T-cell (primary cell): Measurements from ENCODE around the gene ZCWPW1. TPM values are rescaled to one million over a fixed set of nuclear protein-coding genes. Genes with fewer than 3 reads are reported as not detected.

Experiments
- ATAC-seq, 4 experiments: fragments of 200-7000 bp in 3 of 4; fragments of 150-1000 bp in 1 of 4; cut with Tn5 transposase; replicated peaks in 1 of 4; 1 replicate in 3 of 4; 2 replicates in 1 of 4; pipeline ENCODE4 v1.10.0; 2021; ENCODE audit warnings: moderate library complexity in 3 of 4, mild to moderate bottlenecking in 2 of 4, moderate number of reproducible peaks in 1 of 4
- CTCF ChIA-PET, 2 donors: fragments of 300-600 bp; sonication (Branson Sonifier 250); formaldehyde crosslinking; loops; one replicate each; lab custom pipeline; 2022; ENCODE audit warnings: antibody characterized with exemption in 2 of 2; lab: Charles Lee
- POLR2A ChIA-PET, 2 donors: fragments of 300-600 bp; sonication (Branson Sonifier 250); formaldehyde crosslinking; loops; one replicate each; lab custom pipeline; 2022; ENCODE audit warnings: antibody characterized with exemption in 2 of 2; lab: Charles Lee
- DNase-seq, 35 experiments: peaks; one replicate each; pipeline versions ENCODE4 v3.0.0 to v3.0.0-alpha.2; 2013 to 2023
- H3K27ac ChIP-seq: one replicate; pipeline ENCODE4 v1.5.1; 2013; ENCODE audit warnings: low read length
- H3K27me3 ChIP-seq, 2 experiments: replicated peaks in 1 of 2; 1 replicate in 1 of 2; 2 replicates in 1 of 2; pipeline versions ENCODE4 v1.6.1 to v1.7.0; 2013; ENCODE audit warnings: low read length in 1 of 2, mixed read lengths in 1 of 2; ENCODE audit not compliant: control insufficient read depth in 2 of 2, insufficient read depth in 2 of 2; ENCODE audit errors: extremely low read depth in 1 of 2
- H3K36me3 ChIP-seq, 2 donors: 1 replicate in 1 of 2; 2 replicates in 1 of 2; pipeline versions ENCODE4 v1.6.1 to v1.7.0; 2013; ENCODE audit warnings: low read length in 1 of 2; ENCODE audit not compliant: control insufficient read depth in 2 of 2, insufficient read depth in 1 of 2; ENCODE audit errors: extremely low read depth in 1 of 2
- H3K4me1 ChIP-seq, 2 experiments: 1 replicate in 1 of 2; 2 replicates in 1 of 2; pipeline versions ENCODE4 v1.6.1 to v1.7.0; 2013; ENCODE audit warnings: low read length in 2 of 2, mixed read lengths in 1 of 2; ENCODE audit not compliant: insufficient read depth in 2 of 2, control insufficient read depth in 1 of 2; ENCODE audit errors: extremely low read depth in 1 of 2
- H3K4me3 ChIP-seq, 2 donors: 1 replicate in 1 of 2; 2 replicates in 1 of 2; pipeline versions ENCODE4 v1.5.1 to v1.7.0; 2013; ENCODE audit warnings: mild to moderate bottlenecking in 2 of 2, low read length in 1 of 2, moderate library complexity in 1 of 2; ENCODE audit not compliant: control insufficient read depth in 1 of 2; ENCODE audit errors: extremely low read depth in 1 of 2
- H3K9me3 ChIP-seq: 2 replicates; pipeline ENCODE4 v1.7.0; 2013
- H3K27ac Mint-ChIP-seq, 2 donors: one replicate each; pipeline ENCODE4 v1.8.0; 2020 to 2021; ENCODE audit warnings: mild to moderate bottlenecking in 2 of 2, mixed read lengths in 2 of 2
- H3K27me3 Mint-ChIP-seq, 2 donors: one replicate each; pipeline ENCODE4 v1.8.0; 2021 to 2022; ENCODE audit warnings: mixed read lengths in 2 of 2
- H3K36me3 Mint-ChIP-seq: one replicate; pipeline ENCODE4 v1.8.0; 2021; ENCODE audit warnings: mixed read lengths
- H3K4me1 Mint-ChIP-seq, 3 donors: one replicate each; pipeline ENCODE4 v1.8.0; 2020 to 2022; ENCODE audit warnings: mixed read lengths in 3 of 3, mild to moderate bottlenecking in 1 of 3
- H3K4me3 Mint-ChIP-seq, 3 donors: one replicate each; pipeline ENCODE4 v1.8.0; 2020 to 2022; ENCODE audit warnings: mild to moderate bottlenecking in 3 of 3, mixed read lengths in 3 of 3, moderate library complexity in 3 of 3
- H3K9me3 Mint-ChIP-seq, 3 donors: one replicate each; pipeline ENCODE4 v1.8.0; 2020 to 2022; ENCODE audit warnings: mixed read lengths in 3 of 3
- WGBS: methylation state at CpG from one replicate; pipeline ENCODE4 v1.1.5; 2013; ENCODE audit warnings: missing lambda C conversion rate; ENCODE audit not compliant: insufficient coverage; 5-methylcytosine and 5-hydroxymethylcytosine counted together
- total RNA-seq, 35 experiments: library from RNA in 6 of 35; stranded (reverse) in 6 of 35; fragments of 120-200 nt in 1 of 35; gene quantifications; one replicate each; pipeline versions ENCODE4 v1.2.1 to v1.2.4 and lab custom pipeline; 2013 to 2026

ZCWPW1 gene
- total RNA-seq, 5 donors from 2014 or later (not counting 1 experiment from before 2014, with no cell fraction given): 6.9 to 13.9 (median 12.0) TPM

DNA sequence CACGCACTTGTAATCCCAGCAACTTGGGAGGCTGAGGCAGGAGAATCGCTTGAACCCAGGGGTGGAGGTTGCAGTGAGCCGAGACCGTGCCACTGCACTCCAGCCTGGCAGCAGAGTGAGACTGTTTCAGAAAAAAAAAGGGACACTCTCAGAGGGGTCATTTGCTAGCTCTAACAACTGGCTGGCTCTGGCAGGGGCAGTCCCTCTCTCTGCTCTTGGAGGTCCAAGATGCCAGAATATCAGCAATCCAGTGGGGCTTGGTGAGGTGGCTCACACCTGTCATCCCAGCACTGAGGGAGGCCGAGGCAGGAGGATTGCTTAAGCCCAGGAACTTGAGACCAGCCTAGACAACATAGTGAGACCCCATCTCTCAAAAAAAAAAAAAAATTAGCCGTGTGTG lies 57.8 kb downstream of the ZCWPW1 start:
- Histone ChIP-seq H3K27ac (no peak overlapping the region), H3K4me1 (peaks cover 0 to 45% of the 10 kb centered on the region in 2 experiments), H3K9me3 (no peaks in the 10 kb centered on the region), H3K36me3 (peaks cover 7 to 8% of the 10 kb centered on the region in 2 donors), H3K4me3 (no peak overlapping the region), H3K27me3 (no peaks in the 10 kb centered on the region)
- DNase-seq: no peak
- WGBS: 91% methylated on average over 4 of the region's 6 CpGs
- H3K27ac Mint-ChIP-seq: no peak overlapping the region
- no peak for ATAC-seq
- CTCF ChIA-PET: no interaction called here
- H3K9me3 Mint-ChIP-seq: no peaks in the 10 kb centered on the region
- no peak overlapping the region for H3K4me3 Mint-ChIP-seq
- peaks cover 24 to 40% (median 34%) of the 10 kb centered on the region in 3 donors for H3K4me1 Mint-ChIP-seq
- H3K36me3 Mint-ChIP-seq: peaks cover 13% of the 10 kb centered on the region
- POLR2A ChIA-PET: interaction anchor here in 1 of 2 donors (0.7 kb wide), 1 partner anchor 272 kb away, joined by 4 read pairs; no protein-coding TSS in a partner anchor
- H3K27me3 Mint-ChIP-seq: no peaks in the 10 kb centered on the region

DNA sequence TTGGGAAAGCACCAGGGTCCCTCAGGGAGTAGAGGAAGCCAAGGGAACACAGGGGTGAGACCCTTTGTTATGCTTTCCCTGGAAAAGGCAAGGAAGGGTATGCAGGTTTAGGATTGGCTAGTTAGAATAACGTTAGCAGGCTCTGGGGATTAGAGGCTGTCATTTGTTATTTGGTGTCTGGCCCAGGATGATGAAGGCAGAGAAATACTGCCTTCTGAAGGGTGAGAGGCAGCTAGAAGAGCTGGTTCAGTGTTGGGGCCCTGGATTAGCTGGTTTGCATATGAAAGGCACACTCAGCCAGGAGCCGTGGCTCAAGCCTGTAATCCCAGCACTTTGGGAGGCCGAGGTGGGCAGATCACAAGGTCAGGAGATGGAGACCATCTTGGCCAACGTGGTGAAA lies 58.2 kb downstream of the ZCWPW1 start:
- Histone ChIP-seq H3K36me3 (peaks cover 7 to 8% of the 10 kb centered on the region in 2 donors), H3K4me1 (peaks cover 0 to 49% of the 10 kb centered on the region in 2 experiments), H3K27me3 (no peaks in the 10 kb centered on the region), H3K27ac (no peak overlapping the region), H3K9me3 (no peaks in the 10 kb centered on the region), H3K4me3 (no peak overlapping the region)
- H3K27ac Mint-ChIP-seq: peak overlapping the region in 1 of 2 donors; percentile 15
- no peaks in the 10 kb centered on the region for H3K9me3 Mint-ChIP-seq
- CTCF ChIA-PET: no interaction called here
- peaks cover 27 to 44% (median 37%) of the 10 kb centered on the region in 3 donors for H3K4me1 Mint-ChIP-seq
- WGBS: 92% methylated on average over 4 of the region's 4 CpGs
- H3K4me3 Mint-ChIP-seq: no peak overlapping the region
- POLR2A ChIA-PET: no interaction called here
- no peaks in the 10 kb centered on the region for H3K27me3 Mint-ChIP-seq
- DNase-seq (no peak), ATAC-seq (no peak)
- H3K36me3 Mint-ChIP-seq: peaks cover 13% of the 10 kb centered on the region

DNA sequence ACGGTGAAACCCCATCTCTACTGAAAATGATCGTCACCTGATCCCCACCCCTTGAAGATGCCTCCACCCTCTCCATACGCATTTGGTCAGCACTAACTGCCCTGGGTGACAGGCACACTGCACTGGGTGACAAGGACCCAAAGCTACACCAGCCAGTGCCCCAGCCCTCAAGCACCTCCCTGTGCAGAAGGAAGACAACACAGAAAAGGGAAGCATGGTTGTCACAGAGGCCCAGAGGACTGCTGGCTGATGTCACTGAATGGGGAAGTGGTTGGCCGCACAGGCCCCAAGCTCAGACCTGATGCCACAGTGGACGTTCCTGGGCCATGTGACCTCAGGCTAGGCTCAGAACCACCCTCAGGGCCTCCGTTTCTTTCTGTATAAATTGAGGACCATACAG lies 59.4 kb downstream of the ZCWPW1 start:
- Mint-ChIP-seq H3K9me3 (no peaks in the 10 kb centered on the region), H3K27me3 (no peaks in the 10 kb centered on the region), H3K36me3 (peaks cover 17% of the 10 kb centered on the region), H3K4me1 (peaks cover 31 to 45% (median 33%) of the 10 kb centered on the region in 3 donors), H3K4me3 (no peak overlapping the region), H3K27ac (peak overlapping the region; percentile 39 to 75)
- no peaks in the 10 kb centered on the region for H3K9me3 ChIP-seq
- H3K4me1 ChIP-seq: peaks cover 0 to 45% of the 10 kb centered on the region in 2 experiments
- H3K27me3 ChIP-seq: no peaks in the 10 kb centered on the region
- DNase-seq: peak in 24 of 35 experiments; percentile 12 to 71 (median 33)
- no peak overlapping the region for H3K4me3 ChIP-seq
- H3K36me3 ChIP-seq: peaks cover 7 to 8% of the 10 kb centered on the region in 2 donors
- POLR2A ChIA-PET: no interaction called here
- CTCF ChIA-PET: no interaction called here
- 73% methylated on average over 5 of the region's 6 CpGs for WGBS
- ATAC-seq: peak in 3 of 4 experiments; percentile 12 to 36 (median 25)
- H3K27ac ChIP-seq: peak overlapping the region; percentile 32

DNA sequence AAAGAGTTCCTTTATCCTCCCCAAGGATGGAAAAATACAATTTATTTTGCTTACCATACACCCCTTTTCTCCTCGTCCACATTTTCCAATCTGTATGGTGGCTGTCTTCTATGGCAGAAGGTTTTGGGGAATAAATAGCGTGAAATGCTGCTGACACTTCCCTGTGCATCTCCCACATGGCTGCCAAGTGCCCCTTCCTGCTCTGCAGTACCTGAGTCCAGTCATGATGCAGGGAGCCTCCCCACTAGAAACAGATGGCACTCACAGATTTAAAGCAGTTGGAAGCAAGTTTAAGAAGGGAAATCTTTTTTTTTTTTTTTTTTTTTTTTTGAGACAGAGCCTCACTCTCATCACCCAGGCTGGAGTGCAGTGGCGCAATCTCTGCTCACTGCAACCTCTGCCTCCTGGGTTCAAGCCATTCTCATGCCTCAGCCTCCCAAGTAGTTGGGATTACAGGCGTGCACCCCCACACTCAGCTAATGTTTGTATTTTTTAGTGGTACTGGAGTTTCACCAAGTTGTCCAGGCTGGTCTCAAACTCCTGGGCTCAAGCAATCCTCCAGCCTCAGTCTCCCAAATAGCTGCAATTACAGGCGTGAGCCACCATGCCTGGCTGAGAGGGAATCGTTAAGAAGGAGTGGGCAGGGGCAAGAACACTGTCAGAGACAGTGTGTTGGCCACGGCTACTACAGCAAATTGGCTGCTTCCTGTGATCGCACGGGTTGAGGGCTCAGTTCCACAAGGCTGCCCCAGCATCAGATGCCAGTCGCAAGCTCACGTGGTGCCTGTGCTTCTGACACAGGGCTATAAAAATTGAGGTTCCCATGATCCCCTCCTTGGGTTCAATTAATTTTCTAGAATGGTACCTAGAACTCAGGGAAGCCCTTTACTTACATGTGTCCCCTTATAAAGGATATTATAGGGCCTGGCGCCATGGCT lies 60.6 kb downstream of the ZCWPW1 start:
- H3K27ac Mint-ChIP-seq: no peak overlapping the region
- 66% methylated on average over 5 of the region's 12 CpGs for WGBS
- Histone ChIP-seq H3K4me3 (no peak overlapping the region), H3K4me1 (peaks cover 0 to 42% of the 10 kb centered on the region in 2 experiments), H3K27me3 (no peaks in the 10 kb centered on the region), H3K9me3 (no peaks in the 10 kb centered on the region), H3K27ac (peak overlapping the region; percentile 19), H3K36me3 (peaks cover 7 to 8% of the 10 kb centered on the region in 2 donors)
- DNase-seq: no peak
- no peak for ATAC-seq
- peaks cover 26% of the 10 kb centered on the region for H3K36me3 Mint-ChIP-seq
- no peaks in the 10 kb centered on the region for H3K9me3 Mint-ChIP-seq
- ChIA-PET POLR2A (no interaction called here), CTCF (interaction anchor here in 1 of 2 donors (0.5 kb wide), 1 partner anchor 254 kb away, joined by 6 read pairs; no protein-coding TSS in a partner anchor)
- peaks cover 31 to 45% (median 33%) of the 10 kb centered on the region in 3 donors for H3K4me1 Mint-ChIP-seq
- no peak overlapping the region for H3K4me3 Mint-ChIP-seq
- H3K27me3 Mint-ChIP-seq: no peaks in the 10 kb centered on the region

DNA sequence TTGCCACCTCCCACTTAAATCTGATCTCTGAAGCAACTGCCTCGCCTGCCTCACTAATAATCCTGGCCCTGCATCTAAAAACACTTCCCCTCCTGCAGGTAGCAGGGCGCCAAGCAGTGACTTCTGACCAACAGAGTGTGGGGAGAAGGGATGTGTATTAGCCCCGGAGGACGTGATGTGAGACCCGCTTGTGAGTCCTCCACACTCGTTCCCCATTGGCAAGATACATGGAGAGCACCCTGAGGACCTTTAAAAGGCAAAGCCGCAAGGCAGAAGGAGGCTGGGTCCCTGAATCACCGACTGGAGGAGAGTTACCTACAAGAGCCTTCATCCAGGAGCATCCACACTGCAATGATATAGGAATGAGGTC lies 61.3 kb downstream of the ZCWPW1 start:
- Mint-ChIP-seq H3K4me1 (peaks cover 27 to 43% (median 29%) of the 10 kb centered on the region in 3 donors), H3K4me3 (no peak overlapping the region), H3K27ac (peak overlapping the region; percentile 65 to 75), H3K27me3 (no peaks in the 10 kb centered on the region), H3K9me3 (no peaks in the 10 kb centered on the region), H3K36me3 (peaks cover 28% of the 10 kb centered on the region)
- peaks cover 7 to 8% of the 10 kb centered on the region in 2 donors for H3K36me3 ChIP-seq
- H3K27me3 ChIP-seq: no peaks in the 10 kb centered on the region
- H3K4me1 ChIP-seq: peaks cover 0 to 35% of the 10 kb centered on the region in 2 experiments
- peak overlapping the region; percentile 37 for H3K27ac ChIP-seq
- no peaks in the 10 kb centered on the region for H3K9me3 ChIP-seq
- POLR2A ChIA-PET: no interaction called here
- DNase-seq: no peak
- H3K4me3 ChIP-seq: no peak overlapping the region
- WGBS: 100% methylated on average over 2 of the region's 8 CpGs
- ATAC-seq: peak in 1 of 4 experiments; percentile 5
- CTCF ChIA-PET: no interaction called here

DNA sequence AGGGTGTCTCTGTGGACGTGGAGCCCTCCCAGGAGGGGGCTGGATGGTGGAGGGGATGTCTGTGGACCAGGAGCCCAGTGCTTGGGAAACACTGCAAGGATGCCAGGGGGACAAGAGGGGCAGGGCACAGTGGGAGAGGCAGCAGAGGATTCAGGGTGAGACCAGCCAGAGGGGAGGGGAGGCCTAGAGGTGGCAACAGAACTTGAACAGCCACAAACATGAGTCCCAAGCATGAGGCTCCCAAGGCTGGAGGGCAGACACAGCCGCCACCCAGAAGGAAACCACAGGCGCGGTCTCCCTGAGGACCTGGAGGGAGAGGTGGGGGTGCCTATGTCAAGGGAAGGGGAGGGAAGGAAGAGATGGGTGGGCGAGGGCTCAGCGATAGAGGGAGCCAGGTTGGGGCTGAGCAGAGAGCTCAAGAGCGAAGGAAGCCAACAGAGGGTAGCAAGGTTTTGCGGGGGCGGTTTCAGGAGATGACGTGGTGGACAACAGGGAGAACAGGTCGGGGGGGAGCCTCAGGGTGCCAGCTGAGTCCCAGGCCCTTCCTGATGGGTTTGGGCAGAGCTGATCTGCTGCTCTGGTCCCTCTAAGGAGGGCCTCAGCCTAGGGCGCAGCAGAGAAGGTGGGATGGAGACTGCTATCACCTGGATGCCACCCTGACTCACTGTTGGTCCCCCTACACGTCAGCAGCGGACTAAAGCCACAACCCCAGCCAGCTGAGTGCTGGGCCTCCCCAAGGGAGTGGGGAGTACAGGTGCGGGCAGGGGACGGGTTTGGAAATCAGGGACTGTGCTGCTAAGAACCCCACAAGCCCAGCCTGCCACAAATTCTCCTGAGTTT lies 61.9 kb downstream of the ZCWPW1 start:
- H3K4me3 ChIP-seq: no peak overlapping the region
- Mint-ChIP-seq H3K4me3 (no peak overlapping the region), H3K27ac (peak overlapping the region; percentile 67 to 75), H3K27me3 (no peaks in the 10 kb centered on the region), H3K9me3 (no peaks in the 10 kb centered on the region), H3K4me1 (peaks cover 27 to 40% (median 28%) of the 10 kb centered on the region in 3 donors), H3K36me3 (peaks cover 34% of the 10 kb centered on the region)
- ChIA-PET CTCF (no interaction called here), POLR2A (interaction anchor here in 1 of 2 donors (0.6 kb wide), 1 partner anchor 34 kb away, joined by 3 read pairs; no protein-coding TSS in a partner anchor)
- 49% methylated on average over 12 of the region's 16 CpGs for WGBS
- H3K9me3 ChIP-seq: no peaks in the 10 kb centered on the region
- peaks cover 8 to 12% of the 10 kb centered on the region in 2 donors for H3K36me3 ChIP-seq
- DNase-seq: peak in 2 of 35 experiments; percentile 26 to 27
- peak in 3 of 4 experiments; percentile 34 to 51 (median 38) for ATAC-seq
- peak overlapping the region; percentile 37 for H3K27ac ChIP-seq
- no peaks in the 10 kb centered on the region for H3K27me3 ChIP-seq
- H3K4me1 ChIP-seq: peaks cover 0 to 29% of the 10 kb centered on the region in 2 experiments
